Activated CD8-positive, alpha-beta memory T cell treated with anti-CD3 and anti-CD28 coated beads, Interleukin-2, amount 50 U/mL, for 48 hours (primary cell): ENCODE measurements around the gene MRPL22.
"Not testable (repeated sequence)": the region's sequence is repeated elsewhere in the genome, so short reads cannot be mapped to it uniquely, and the experiment has no call there.

ENCODE experiments used
- DNase-seq: peaks from one replicate; pipeline ENCODE4 v3.0.0-alpha.2; 2020

The MRPL22 gene

DNA sequence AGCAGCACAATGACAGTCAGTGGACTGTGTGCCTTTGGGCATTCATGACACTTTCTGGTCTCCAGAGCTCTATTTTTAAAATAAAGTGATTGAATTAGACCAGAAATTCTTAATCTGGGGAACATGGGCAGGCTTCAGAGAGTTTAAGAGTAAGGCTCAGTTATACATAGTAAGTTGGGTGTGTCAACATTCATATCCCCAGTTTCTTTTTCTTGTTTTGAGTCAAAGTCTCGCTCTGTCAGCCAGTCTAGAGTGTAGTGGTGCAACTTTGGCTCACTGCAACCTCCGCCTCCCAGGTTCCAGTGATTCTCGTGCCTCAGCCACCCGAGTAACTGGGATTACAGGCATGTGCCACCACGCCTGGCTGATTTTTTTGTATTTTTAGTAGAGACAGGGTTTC is 59.0 kb downstream of the MRPL22 start:
- DNase-seq = no peak

- no peak for DNase-seq
These were observed 60.6 kb downstream of the MRPL22 start for GRCh38 chr5:155001523-155001922.

DNA sequence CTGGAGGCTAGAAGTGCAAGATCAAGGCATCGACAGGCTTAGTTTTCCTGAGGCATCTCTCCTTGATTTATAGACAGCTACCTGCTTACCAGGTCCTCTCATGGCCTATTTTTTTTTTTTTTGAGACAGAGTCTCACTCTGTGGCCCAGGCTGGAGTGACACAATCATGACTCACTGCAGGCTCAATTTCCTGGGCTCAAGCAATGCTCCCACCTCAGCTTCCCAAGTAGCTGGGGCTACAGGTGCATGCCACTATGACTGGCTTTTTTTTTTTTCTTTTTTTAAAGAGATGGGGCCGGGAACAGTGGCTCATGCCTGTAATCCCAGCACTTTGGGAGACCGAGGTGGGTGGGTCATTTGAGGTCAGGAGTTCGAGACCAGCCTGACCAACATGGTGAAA is 61.8 kb downstream of the MRPL22 start:
- not testable (repeated sequence) for DNase-seq

GRCh38 chr5:155004138-155004744 is 63.4 kb downstream of the MRPL22 start:
- peak; percentile 58 for DNase-seq

DNA sequence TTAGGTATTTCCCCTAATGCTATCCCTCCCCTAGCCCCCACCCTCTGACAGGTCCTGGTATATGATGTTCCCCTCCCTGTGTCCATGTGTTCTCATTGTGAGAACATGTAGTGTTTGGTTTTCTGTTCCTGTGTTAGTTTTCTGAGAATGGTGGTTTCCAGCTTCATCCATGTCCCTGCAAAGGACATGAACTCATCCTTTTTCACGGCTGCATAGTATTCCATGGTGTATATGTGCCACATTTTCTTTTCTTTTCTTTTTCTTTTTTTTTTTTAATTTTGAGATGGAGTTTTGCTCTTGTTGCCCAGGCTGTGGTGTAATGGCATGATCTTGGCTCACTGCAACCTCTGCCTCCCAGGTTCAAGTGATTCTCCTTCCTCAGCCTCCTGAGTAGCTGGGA is 65.4 kb downstream of the MRPL22 start:
- not testable (repeated sequence) for DNase-seq

GRCh38 chr5:155008669-155009068 is 67.8 kb downstream of the MRPL22 start:
- no peak for DNase-seq

- DNase-seq = no peak
These were observed 70.0 kb downstream of the MRPL22 start for GRCh38 chr5:155010881-155011280.

- no peak for DNase-seq
These were observed 72.7 kb downstream of the MRPL22 start, which contains the start of gene KIF4B for GRCh38 chr5:155013526-155013925. Gene KIF4B (plus strand): TSS chr5:155013755. CDS start chr5:155013860, 105 bp downstream.

- DNase-seq = no peak
These were observed 74.4 kb downstream of the MRPL22 start for GRCh38 chr5:155015239-155015638.

DNA sequence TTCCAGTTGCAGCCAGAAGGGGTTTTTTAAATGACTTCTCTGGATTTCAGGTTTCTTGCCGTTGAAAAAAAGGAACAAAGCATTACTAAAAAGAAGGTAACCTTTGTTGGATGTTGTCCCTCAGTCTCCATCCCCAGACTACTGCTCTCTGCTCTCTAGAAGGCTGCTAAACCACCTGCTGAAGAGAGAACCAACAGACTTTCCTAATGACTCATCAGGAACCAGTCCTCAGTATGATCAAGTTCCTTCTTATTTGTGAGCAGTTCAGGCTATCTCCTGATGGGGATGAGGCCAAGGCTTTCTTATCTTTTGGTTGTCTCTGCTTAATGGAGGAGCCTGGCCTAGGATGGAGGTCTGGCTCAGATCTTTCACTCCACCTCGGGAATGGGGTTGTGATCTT is 76.7 kb downstream of the MRPL22 start:
- DNase-seq = no peak
